Lower leg skin (tissue), 4 donors: ENCODE measurements around the gene DENND1A. TPM values are rescaled to one million over a fixed set of nuclear protein-coding genes. Genes with fewer than 3 reads are reported as not detected.

Experiments
- DNase-seq, 2 donors: peaks; one replicate each; pipeline ENCODE4 v3.0.0-alpha.2; 2019; ENCODE audit warnings: low spot score in 2 of 2
- H3K4me3 ChIP-seq: fragments of 200-600 bp; sonication (generic); 2 replicates; pipeline ENCODE4 v1.5.1; 2017; ENCODE audit warnings: mild to moderate bottlenecking, low read depth; ENCODE audit not compliant: poor library complexity, severe bottlenecking
- CTCF ChIP-seq, 3 donors: fragments of 450-650 bp; IDR thresholded peaks; one replicate each; pipeline ENCODE4 v1.5.1; 2016; ENCODE audit warnings: antibody characterized with exemption in 3 of 3, mild to moderate bottlenecking in 3 of 3, moderate library complexity in 2 of 3
- POLR2A ChIP-seq, 2 donors: fragments of 450-650 bp; IDR thresholded peaks; one replicate each; pipeline ENCODE4 v1.6.1; 2016 to 2017; ENCODE audit warnings: antibody characterized with exemption in 2 of 2, mild to moderate bottlenecking in 1 of 2, moderate library complexity in 1 of 2
- WGBS, 2 donors: methylation state at CpG; one replicate each; pipeline ENCODE4 v1.1.5; 2018; 5-methylcytosine and 5-hydroxymethylcytosine counted together
- intact Hi-C: fragments of 100-400 bp; cut with DNase I; formaldehyde crosslinking; loops from one replicate; pipeline ENCODE4 v1.15.0; 2023; ENCODE audit warnings: low total_unique reads
- total RNA-seq, 4 donors: library from RNA; depleted of rRNA; stranded (reverse); fragments of >200 nt; gene quantifications; one replicate each; pipeline ENCODE4 v1.1.0, GENCODE V29; 2016

Gene DENND1A
- total RNA-seq, 4 donors from 2014 or later, result 6.5 to 16.3 (median 12.3) TPM

- intact Hi-C loops, result no loop called here
- H3K4me3 ChIP-seq, result no peak overlapping the region
- no peak for DNase-seq
- WGBS, 2 donors, result 90 to 94% methylated on average over 9 of the region's 9 CpGs
- TF ChIP-seq CTCF (IDR thresholded peaks at IDR 0.05), result no peak
- TF ChIP-seq POLR2A (IDR thresholded peaks at IDR 0.05), result no peak
Observed at GRCh38 chr9:123643518-123643917, 286.4 kb downstream of the DENND1A start.

- intact Hi-C loops, result no loop called here
- no peak for TF ChIP-seq POLR2A (IDR thresholded peaks at IDR 0.05)
- TF ChIP-seq CTCF (IDR thresholded peaks at IDR 0.05), result no peak
- WGBS, 2 donors, result 71 to 76% methylated on average over 12 of the region's 12 CpGs
Observed at GRCh38 chr9:123642291-123643278, 287.3 kb downstream of the DENND1A start.

GRCh38 chr9:123640792-123641222, 289.1 kb downstream of the DENND1A start:
- DNase-seq, result no peak
- H3K4me3 ChIP-seq, result no peak overlapping the region
- WGBS, 2 donors, result 92 to 97% methylated on average over 4 of the region's 4 CpGs
- no peak for TF ChIP-seq CTCF (IDR thresholded peaks at IDR 0.05)
- no peak for TF ChIP-seq POLR2A (IDR thresholded peaks at IDR 0.05)
- intact Hi-C loops, result no loop called here

More at GRCh38 chr9:123642291-123643278, 287.3 kb downstream of the DENND1A start:
- H3K4me3 ChIP-seq, result no peak overlapping the region
- peak in 1 of 2 donors; percentile 21 for DNase-seq

GRCh38 chr9:123639743-123640142, 290.2 kb downstream of the DENND1A start:
- 71 to 100% methylated on average over 1 of the region's 1 CpG for WGBS, 2 donors
- intact Hi-C loops, result no loop called here
- TF ChIP-seq POLR2A (IDR thresholded peaks at IDR 0.05), result no peak
- no peak for TF ChIP-seq CTCF (IDR thresholded peaks at IDR 0.05)

GRCh38 chr9:123637945-123638634, 291.8 kb downstream of the DENND1A start:
- H3K4me3 ChIP-seq, result no peak overlapping the region
- WGBS, 2 donors, result 54 to 62% methylated on average over 10 of the region's 10 CpGs
- no peak for TF ChIP-seq CTCF (IDR thresholded peaks at IDR 0.05)
- no peak for TF ChIP-seq POLR2A (IDR thresholded peaks at IDR 0.05)
- no peak for DNase-seq
- intact Hi-C loops, result no loop called here

More at GRCh38 chr9:123639743-123640142, 290.2 kb downstream of the DENND1A start:
- H3K4me3 ChIP-seq, result no peak overlapping the region
- no peak for DNase-seq
